GM21423 (cell line): ENCODE data around the gene BAD.
"Not testable (repeated sequence)": the region's sequence is repeated elsewhere in the genome, so short reads cannot be mapped to it uniquely, and the experiment has no call there.

Experiments used
- ATAC-seq: cut with Tn5 transposase; IDR thresholded peaks from one replicate; pipeline ENCODE4 v1.9.1; 2021; ENCODE audit warnings: mild to moderate bottlenecking, moderate library complexity; ENCODE audit not compliant: unreplicated experiment

BAD gene

DNA sequence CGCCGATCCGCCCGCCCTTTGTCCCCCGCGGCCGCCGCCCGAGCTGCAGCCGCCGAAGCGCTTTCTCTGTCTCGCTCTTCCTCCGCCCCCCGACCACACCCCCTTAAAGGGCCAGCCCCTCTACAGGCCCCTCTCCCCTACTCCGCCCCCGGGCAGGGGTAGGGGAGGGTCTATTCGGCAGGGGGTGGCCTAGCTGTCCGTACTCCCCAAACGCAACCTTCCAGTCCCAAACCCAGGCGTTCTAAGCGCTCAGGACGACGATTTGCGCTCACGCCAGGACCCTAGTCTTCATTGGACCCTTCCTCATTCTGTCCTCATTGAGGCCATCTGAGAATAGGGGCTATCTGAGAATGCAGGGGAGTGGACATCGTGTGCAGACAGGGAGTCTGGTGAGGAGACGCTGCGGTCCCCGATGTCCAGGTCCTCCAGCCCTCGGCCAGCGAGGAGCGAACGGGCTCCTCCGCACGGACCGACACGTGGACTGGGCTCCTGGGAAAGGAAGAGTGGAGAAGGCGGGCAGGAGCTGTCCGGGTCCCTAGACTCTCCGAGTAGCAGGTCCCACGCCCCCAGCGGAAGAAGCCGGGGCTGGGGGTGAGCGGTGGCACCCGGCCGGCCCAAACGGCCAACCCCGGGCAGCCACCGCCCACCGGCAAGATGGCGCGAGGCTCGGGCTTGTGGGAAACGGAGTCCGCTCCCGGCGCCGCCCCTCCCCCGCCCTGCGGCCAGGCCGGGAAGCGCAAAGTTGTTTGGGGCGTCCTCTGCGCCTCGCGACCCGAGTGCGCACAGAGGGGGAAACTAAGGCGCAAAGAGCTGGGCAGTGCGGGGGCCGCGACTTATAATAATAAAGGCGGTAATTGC, 37.4 kb downstream of the BAD start, which contains the start of gene PPP1R14B:
PPP1R14B (minus strand) TSS at position 73 of the 858 bp plus-strand sequence. CDS start 270 bp downstream, outside the sequence.
- no peak for ATAC-seq

DNA sequence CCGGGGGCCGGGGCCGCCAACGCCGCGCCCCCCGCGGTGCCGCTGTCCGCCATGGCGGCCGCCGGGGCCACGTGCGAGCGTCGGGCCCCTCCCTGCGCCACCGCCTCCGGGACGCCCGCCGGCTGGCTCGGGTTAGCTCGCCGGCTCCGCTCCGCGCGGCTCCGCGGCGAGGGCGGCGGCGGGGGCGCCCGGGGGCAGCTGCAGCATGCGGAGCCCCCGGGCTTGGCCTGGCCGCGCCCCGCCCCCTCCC, 37.9 kb downstream of the BAD start:
- not testable (repeated sequence) for ATAC-seq

DNA sequence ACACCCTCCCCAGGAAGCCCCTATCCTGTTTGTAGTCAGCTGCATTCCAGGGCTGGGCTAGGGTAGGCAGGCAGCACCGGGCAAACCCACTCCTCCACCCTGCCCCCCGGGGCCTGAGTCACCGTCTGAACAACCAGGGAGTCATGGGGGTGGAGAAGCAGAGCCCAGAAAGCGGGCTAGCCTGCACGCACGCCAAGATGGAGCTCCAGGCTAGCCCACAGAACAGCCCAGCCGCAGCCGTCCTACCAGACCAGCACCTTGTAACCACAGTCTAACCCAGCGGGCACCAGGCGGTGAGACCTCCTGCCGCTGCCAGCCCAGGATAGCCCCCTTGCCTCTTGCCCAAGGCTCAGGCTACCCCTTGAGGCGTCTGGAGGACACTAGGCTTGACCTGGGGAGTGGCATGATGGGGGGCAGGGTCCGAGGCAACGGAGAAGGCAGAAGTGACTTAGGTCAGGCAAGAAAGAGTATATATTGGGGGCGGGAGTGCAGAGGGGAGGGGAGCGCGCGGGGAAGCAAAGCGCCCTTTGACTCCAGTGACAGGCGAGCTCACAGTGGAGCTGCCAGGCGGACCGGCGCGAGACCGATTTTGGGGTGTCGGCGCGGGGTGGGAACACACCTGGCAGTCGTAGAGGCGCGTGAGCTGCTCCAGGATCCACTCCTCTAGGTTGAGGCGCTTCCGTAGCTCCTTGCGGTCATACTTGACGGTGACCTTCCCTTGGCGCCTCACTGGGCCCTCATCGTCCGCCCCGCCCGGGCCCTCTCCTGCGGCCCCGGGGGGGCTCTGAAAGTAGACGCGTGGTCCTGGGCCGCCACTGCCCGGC, 38.5 kb downstream of the BAD start:
- ATAC-seq: no peak

- ATAC-seq: no peak
Observed at GRCh38 chr11:64245401-64245796, 39.1 kb downstream of the BAD start.

DNA sequence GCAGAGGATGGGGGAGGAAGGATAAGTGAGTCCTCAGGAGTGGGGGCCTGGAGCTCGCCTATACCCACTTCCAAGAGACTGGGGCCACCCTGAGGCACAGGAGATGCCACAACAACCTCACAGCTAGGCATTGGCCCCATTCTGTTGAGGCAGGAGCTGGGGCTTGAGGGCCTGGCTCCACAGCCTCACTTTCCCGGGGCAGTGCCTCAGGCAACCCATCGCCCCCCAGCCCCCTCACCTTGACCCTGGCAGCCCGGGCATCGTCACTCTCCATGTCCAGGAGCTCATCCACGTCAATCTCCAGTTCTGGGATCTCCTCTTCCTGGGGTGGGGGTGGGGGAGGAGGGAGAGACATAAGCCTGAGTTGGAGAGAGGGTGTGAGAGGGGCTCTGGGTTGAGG, 39.5 kb downstream of the BAD start:
- ATAC-seq: no peak

DNA sequence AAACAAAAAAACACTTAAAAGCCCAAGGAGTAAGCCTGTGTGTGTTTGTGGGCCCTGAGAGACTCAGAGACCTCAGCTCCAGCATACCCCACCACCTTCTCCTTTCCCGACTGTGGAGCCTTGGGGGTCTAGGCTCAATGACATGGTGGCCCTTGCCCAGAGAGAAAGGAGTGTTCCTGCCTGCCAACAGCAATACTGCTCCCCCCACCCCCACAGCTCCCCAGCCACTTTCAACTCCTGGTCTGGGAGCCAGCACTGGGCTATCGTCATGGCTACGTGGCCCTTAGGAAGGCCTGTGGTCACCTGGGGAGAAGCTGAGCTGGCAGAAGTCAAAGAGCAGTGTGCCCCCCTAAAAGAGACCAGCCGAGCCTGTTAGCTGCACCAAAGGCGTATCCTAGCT, 40.4 kb downstream of the BAD start:
- no peak for ATAC-seq

DNA sequence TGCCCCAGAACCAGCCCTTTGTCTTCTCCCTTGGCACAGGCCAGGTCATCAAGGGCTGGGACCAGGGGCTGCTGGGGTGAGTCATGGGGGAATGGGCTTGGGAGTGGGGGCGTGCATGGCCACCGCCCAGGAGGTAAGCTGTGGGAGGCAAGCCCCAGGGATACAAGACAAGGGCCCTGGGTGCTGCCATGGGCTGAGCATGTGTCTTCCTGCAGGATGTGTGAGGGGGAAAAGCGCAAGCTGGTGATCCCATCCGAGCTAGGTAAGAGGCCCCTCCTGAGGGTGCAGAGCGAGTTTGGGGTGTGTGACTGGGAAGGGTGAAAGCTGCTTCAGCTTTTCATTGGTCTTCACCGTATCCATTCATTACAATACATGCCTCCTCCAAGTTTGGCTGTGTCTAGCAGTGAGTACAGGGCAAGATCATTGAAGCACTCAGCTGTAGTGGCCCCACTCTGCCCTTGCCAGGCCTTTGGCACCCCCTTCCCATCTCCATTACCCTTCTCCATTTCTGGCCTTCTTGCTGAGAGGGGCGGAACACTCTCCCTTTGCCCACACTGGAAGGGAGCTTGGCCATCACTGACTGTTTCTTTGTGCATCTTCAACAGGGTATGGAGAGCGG, 41.1 kb downstream of the BAD start:
- ATAC-seq: no peak

DNA sequence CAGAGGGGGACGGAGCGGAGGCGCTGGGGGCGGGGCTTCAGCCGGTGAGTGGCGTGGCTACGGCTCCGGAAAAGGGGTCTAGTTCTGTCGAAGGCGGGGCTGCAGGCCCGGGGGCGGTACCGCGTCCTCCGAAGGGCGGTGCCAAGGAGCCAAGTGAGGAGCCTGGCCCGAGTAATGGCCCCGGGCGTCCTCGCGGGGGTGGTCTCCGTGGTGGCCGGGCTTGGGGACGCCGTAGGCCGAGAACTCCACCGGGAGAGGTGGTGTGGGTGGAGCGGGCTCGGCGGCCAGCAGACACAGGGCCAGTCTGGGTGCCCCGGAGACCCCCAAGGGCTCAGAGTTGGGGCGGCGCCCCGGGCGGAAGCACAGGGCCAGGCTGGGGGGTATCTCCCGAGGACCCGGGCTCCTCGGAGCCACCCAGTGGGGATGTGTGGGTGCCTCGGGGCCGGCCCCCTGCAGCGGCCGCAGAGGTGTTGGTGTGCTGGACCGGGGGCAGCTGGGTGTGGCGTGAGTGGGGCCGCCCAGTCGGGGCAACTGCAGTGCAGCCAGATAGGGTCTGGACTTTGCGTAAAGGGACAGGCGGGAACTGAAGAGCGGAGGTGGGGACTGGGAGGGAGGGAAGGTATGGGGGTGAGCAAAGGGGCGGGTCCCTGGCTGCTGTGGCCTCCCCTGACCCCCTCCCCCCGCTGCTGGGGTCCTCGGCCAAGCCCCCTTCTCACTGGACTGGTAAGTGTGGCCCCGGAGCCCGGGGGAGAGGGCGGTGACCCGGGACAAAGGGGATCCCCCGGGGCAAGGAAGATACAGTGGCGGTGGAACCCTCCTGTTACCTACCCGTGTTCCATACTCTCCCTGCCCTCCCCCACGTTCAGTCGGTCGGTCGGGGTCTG, 42.7 kb downstream of the BAD start:
- ATAC-seq: peak; percentile 2

GRCh38 chr11:64241241-64241490, 43.3 kb downstream of the BAD start:
- peak; percentile 72 for ATAC-seq

GRCh38 chr11:64240435-64241240, 43.8 kb downstream of the BAD start, which contains the start of gene FKBP2:
FKBP2 (plus strand) TSS chr11:64241095; CDS start chr11:64242388, 1,293 bp downstream.
- peak; percentile 47 for ATAC-seq

DNA sequence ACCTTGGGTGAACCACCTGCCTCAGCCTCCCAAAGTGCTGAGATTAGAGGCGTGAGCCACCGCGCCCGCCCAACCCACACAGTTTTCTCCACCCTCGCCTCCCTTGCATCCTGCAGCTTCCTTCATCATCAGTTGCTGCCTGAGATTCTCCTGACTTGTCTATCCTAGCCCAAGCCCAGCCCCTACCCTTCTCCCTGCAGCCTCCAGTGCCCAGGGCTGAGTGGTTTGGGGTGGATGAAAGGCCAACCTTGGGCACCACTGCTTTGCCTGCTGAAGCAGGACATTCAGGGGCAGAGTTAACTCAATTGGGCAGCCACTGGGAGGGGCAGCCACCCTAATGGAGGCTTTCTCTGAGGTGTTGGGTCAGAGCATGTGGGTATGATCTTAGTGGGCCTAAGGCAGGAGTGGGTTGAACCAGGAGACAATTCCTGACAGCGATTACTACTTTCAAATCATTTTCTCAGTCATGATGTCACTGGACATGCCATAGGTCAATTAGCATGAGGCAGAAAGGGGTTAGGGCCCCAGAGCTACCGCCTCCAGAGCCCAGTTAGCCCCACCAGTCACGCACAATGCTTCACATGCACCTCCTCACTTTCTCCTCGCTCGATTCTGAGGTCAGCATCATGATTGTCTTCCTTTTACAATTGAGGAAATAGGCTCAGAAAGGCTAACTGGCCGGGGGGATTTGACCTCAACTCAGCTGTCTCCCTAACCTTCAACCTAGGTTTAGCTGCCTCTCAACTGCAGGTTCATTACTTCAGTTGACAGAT, 44.6 kb downstream of the BAD start:
- no peak for ATAC-seq

DNA sequence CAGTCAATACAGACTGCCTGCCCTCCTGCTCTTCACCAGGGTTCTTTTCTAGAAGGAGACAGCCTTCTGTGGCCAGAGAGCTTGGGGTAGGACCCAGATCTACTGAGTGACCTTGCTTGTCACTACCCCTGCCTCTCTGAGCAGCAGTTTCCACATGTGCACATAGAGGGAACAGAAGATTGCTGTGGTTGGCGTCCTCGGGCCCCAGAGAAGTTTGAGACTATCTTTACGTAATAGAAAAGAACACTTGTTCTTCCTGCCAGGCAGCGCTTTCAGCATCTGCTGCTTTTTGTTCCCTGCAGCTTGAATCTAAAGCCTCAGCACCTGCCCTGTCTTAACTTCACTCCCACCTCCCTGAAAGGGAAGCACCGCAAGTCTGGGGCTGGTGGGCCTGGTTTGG, 45.5 kb downstream of the BAD start:
- no peak for ATAC-seq

- no peak for ATAC-seq
Observed at GRCh38 chr11:64238076-64238475, 46.4 kb downstream of the BAD start.

DNA sequence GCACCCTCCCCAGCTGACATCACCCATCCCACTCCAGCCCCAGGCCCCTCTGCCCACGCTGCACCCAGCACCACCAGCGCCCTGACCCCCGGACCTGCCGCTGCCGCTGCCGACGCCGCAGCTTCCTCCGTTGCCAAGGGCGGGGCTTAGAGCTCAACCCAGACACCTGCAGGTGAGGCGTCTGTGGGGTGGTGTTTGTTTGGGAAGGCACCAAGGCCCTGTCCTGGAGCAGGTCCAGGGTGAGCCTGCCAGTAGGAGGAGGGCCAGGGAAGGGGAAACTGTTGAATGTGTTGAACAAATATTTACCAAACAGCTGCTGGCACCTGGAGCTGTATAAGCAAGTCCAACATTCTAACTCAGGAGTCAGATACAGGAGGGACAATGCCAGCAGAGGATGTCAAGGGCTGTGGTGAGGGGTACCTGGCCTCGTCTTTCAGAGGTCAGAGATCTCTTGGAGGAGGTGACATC, 46.9 kb downstream of the BAD start:
- no peak for ATAC-seq

DNA sequence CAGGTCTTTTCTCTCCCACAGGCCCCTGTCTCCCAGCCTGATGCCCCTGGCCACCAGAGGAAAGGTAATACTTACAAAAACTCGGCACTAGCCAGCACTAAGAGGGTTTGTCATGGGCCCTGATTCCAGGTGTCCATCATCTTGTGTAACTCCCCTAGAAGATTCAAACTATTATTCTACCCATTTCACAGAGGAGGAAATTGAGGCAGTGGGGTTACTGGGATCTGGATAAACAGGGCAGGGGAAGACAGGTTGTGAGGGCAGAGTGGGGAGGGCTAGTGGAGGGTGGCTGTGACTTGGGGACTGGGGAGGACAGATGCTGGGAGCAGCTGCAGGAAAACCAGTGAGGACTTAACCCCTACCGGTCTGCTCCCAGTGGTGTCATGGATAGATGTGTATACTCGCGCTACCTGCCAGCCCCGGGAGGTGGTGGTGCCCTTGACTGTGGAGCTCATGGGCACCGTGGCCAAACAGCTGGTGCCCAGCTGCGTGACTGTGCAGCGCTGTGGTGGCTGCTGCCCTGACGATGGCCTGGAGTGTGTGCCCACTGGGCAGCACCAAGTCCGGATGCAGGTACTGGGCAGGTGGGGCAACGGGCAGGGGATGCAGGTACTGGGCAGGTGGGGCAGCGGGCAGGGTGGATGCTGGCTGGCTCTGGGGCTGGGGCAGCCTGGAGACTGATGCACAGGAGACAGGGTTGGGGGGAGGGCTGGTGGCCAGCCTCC, 48.9 kb downstream of the BAD start:
- no peak for ATAC-seq

DNA sequence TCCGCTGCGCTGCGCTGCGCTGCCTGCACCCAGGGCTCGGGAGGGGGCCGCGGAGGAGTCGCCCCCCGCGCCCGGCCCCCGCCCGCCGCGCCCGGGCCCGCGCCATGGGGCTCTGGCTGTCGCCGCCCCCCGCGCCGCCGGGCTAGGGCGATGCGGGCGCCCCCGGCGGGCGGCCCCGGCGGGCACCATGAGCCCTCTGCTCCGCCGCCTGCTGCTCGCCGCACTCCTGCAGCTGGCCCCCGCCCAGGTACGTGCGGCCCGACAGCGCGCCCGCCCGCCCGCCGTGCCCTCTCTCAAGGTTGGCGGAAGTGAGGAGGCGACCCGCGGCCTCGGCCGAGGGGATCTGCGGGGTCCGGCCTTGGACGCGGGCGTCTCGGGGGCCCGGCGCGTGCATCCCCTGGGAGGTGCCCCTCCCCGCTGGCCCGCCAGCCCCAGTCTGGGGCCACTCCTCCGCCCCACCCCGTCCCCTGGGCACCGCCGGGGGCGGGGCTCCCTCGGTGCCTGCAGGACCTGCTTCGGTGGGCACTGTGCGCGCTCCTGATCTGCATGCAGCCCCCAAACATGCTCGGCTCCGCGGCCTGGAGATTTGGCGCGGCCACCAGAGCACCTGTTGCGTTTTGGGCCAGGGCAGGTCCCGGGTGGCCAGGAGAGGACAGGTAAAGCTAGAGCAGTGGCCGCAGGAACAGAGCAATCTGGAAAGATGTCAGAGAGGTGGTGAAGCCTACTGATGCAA, 49.7 kb downstream of the BAD start:
- no peak for ATAC-seq

DNA sequence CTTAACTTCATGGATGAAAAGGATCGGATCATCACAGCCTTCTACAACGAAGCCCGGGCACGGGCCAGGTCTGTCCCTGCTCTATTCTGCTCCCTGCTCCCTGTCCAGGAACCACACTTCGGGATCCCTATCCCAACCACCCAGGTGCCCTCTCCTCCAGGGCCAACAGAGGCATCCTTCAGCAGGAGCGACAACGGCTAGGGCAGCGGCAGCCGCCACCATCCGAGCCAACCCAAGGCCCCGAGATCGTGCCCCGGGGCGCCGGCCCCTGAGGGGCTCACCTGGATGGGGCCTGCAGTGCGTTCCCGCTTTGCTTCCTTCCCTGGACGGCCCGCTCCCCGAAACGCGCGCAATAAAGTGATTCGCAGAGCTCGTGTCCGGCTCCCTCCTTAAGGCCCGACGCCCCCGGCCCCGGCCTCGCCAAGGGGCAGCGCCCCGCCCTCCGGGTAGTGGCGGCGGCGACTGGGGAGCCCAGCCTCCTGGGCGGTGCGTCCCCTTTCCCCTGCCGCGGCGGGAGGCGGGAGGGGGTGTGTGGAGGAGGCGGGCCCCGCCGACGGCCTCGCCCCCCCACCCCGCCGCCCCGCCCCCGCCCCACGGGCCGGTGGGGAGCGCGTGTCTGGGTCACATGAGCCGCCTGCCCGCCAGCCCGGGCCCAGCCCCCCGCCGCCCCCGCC, 50.4 kb downstream of the BAD start, which contains the start of gene VEGFB:
VEGFB (plus strand) TSS at position 672 of the 674 bp plus-strand sequence. CDS start 250 bp downstream, outside the sequence.
- peak; percentile 37 for ATAC-seq
